ENCODE data around the gene ARCN1. TPM values are rescaled to one million over a fixed set of nuclear protein-coding genes. Genes with fewer than 3 reads are reported as not detected.
A peak's percentile ranks its signal among the peaks of the same experiment; 100 is the strongest.

The ARCN1 gene
- total RNA-seq, 1 donor from 2014 or later: 86.7 TPM

GRCh38 chr11:118621784-118622375 lies 49.7 kb downstream of the ARCN1 start:
- no peak for DNase-seq

- no peak for DNase-seq
Measured at GRCh38 chr11:118622376-118623268, 50.4 kb downstream of the ARCN1 start.

GRCh38 chr11:118623269-118623655 lies 51.1 kb downstream of the ARCN1 start:
- no peak for DNase-seq

GRCh38 chr11:118625036-118625690 lies 53.0 kb downstream of the ARCN1 start:
- no peak for DNase-seq

- DNase-seq: no peak
Measured at GRCh38 chr11:118625976-118626375, 53.8 kb downstream of the ARCN1 start.

GRCh38 chr11:118627566-118627965 lies 55.4 kb downstream of the ARCN1 start:
- DNase-seq: no peak

- DNase-seq: no peak
Measured at GRCh38 chr11:118628031-118628430, 55.8 kb downstream of the ARCN1 start.

- DNase-seq: no peak
Measured at GRCh38 chr11:118628432-118628831, 56.2 kb downstream of the ARCN1 start.

GRCh38 chr11:118628861-118629549 lies 56.8 kb downstream of the ARCN1 start:
- DNase-seq: no peak

GRCh38 chr11:118629761-118630661 lies 57.8 kb downstream of the ARCN1 start:
- no peak for DNase-seq

GRCh38 chr11:118631142-118631909 lies 59.1 kb downstream of the ARCN1 start:
- no peak for DNase-seq

GRCh38 chr11:118632577-118633318 lies 60.5 kb downstream of the ARCN1 start:
- DNase-seq: no peak

GRCh38 chr11:118633319-118633690 lies 61.1 kb downstream of the ARCN1 start:
- DNase-seq: no peak

- DNase-seq: no peak
Measured at GRCh38 chr11:118633979-118634378, 61.8 kb downstream of the ARCN1 start.

- DNase-seq: peak; percentile 32
Measured at GRCh38 chr11:118634431-118635236, 62.4 kb downstream of the ARCN1 start.

GRCh38 chr11:118635237-118635591 lies 63.0 kb downstream of the ARCN1 start:
- no peak for DNase-seq

- no peak for DNase-seq
Measured at GRCh38 chr11:118635642-118636041, 63.4 kb downstream of the ARCN1 start.

- DNase-seq: no peak
Measured at GRCh38 chr11:118636569-118637290, 64.5 kb downstream of the ARCN1 start.

GRCh38 chr11:118638726-118639125 lies 66.5 kb downstream of the ARCN1 start:
- DNase-seq: no peak
